GM12873 (cell line): ENCODE measurements around the gene ANKRD61.
A peak's percentile ranks its signal among the peaks of the same experiment; 100 is the strongest.

Source experiments
- TF ChIP-seq, protein P1 (sequence below): IDR thresholded peaks from 2 replicates; pipeline ENCODE4 v1.5.1; 2012; ENCODE audit warnings: low read depth, mild to moderate bottlenecking, moderate library complexity, low read length, control low read depth; ENCODE audit not compliant: insufficient read depth; ENCODE audit errors: missing control alignments

Gene ANKRD61

DNA sequence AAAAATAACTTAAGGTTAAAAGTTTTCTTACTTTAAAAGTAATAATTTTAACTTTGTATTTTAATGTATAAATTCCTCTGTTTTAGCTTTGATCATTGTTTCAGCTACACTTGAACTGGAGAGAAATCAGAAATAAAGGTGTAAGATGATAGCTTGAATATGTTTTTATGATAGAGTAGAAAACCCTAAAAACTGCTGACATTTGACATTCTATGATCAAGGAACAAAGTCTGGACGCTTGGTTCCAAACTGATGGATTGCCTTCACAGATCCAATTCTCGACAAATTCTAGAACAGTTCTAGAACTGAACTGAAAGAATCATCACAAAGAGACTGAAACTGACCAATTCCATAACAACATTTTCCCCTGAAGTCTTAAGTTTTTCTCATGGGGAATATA, at the start of gene ANKRD61:
TSS of gene ANKRD61 (plus strand) at position 389 of the 400 bp plus-strand sequence. CDS start at position 389, 0 bp downstream.
- TF ChIP-seq, protein P1, sequence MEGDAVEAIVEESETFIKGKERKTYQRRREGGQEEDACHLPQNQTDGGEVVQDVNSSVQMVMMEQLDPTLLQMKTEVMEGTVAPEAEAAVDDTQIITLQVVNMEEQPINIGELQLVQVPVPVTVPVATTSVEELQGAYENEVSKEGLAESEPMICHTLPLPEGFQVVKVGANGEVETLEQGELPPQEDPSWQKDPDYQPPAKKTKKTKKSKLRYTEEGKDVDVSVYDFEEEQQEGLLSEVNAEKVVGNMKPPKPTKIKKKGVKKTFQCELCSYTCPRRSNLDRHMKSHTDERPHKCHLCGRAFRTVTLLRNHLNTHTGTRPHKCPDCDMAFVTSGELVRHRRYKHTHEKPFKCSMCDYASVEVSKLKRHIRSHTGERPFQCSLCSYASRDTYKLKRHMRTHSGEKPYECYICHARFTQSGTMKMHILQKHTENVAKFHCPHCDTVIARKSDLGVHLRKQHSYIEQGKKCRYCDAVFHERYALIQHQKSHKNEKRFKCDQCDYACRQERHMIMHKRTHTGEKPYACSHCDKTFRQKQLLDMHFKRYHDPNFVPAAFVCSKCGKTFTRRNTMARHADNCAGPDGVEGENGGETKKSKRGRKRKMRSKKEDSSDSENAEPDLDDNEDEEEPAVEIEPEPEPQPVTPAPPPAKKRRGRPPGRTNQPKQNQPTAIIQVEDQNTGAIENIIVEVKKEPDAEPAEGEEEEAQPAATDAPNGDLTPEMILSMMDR: no peak

DNA sequence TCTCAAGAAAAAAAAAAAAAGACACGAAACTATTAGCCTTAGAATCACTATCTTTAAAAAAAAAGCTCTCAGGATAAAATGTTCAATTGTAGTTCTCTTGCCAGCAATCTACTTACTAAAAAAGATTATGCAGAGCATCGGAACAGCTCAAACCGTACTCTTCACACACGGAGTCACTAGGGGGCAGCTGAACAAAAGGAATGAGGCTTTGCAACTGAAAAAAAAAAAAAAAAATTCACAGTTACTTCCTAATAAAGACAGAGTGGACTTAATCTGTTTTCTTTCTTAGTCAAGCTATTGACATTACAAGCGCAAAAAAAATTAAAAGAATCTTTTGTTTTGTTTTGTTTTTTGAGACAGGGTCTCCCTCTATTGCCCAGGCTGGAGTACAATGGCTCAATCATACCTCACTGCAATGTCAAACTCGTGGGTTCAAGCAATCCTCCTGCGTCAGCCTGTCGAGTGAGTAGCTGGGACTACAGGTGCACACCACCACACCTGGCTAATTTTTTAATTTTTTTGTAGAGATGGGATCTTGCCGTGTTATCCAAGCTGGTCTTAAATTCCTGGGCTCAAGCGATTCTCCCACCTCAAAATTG, 33.9 kb upstream of the ANKRD61 start:
- TF ChIP-seq, protein P1: peak; percentile 54

DNA sequence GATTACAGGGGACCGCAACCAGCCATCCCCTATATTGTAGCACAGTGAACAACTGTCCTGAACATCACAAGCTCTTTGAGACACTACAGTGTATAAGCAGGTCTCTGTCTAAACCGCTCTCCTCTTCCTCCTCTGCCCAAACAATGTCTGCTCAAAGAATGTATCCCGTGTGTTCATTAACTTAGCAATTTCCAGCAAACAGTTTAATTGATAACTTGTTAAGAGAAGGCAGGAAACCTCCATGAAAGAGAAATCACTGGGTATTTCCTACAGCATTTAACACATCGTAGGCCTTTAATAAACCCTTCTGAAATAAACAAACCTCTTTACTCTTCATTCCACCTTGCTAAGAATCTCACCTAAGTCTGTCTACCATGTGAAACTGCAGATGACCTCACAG, 23.8 kb upstream of the ANKRD61 start:
- TF ChIP-seq, protein P1: no peak

DNA sequence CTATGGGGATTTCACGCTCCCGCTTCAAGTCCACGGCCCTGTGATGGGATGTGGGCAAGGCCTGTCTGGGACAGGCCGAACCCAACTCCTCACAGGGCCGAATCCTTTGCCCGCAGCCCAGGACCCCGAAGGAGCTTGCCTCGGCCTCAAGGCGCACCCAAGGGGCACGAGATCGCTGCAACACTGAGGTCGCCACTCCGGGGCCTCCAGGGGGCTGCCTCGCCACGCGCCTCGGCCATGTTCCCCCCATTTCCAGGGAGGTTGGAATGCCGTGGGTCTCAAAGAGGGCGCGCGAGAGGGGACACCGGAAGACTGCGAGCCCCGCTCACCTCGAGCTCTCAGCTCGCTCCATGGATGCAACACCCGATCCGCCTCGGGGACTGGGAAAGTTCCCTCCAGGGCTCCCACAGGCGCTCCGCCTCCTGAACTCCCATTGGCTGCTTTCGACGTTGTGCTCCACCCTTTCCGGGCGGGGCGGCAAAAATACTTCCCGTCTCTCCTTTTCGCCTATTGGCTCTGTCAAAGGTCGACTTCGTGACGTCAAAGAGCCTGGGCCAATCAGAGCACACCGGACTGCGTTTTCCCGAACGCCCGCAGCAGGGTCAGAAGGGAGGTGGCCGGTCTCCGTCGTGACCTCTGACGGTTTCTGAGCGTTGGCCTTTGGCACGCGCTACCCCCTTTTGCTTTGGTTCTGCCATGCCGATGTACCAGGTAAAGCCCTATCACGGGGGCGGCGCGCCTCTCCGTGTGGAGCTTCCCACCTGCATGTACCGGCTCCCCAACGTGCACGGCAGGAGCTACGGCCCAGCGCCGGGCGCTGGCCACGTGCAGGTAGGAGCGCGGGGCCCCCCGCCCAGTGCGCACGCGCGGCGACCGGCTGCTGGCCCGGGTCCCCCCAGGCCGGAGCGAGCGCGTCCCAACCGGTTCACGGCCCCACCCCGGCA, 22.2 kb upstream of the ANKRD61 start, which contains the start of the genes AIMP2 and PMS2:
TSS of gene AIMP2 (plus strand) at position 605 of the 944 bp plus-strand sequence. CDS start at position 697, 92 bp downstream.
TSS of gene PMS2 (minus strand) at position 382 of the 944 bp plus-strand sequence. CDS start at position 352, 30 bp downstream.
- TF ChIP-seq, protein P1: peak; percentile 30

DNA sequence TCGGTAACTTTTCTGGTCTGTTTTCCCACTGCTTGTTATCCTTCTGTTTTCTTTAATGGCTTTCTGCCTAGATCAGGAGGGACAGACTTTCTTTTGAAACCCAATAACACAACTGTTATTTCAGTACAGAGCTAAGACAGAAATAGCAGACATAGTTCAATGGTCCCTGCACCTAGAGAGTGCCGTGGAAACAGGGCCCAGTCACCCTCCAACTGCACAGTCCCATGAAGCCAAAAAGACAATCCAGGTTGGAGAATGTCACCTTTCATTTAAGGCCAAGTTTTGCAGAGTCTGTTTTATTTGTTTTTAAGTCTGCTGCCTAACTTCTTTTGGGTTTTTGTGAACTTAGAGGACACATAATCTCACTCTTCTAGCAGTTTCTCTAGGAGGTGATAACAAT, 19.6 kb upstream of the ANKRD61 start:
- TF ChIP-seq, protein P1: no peak

DNA sequence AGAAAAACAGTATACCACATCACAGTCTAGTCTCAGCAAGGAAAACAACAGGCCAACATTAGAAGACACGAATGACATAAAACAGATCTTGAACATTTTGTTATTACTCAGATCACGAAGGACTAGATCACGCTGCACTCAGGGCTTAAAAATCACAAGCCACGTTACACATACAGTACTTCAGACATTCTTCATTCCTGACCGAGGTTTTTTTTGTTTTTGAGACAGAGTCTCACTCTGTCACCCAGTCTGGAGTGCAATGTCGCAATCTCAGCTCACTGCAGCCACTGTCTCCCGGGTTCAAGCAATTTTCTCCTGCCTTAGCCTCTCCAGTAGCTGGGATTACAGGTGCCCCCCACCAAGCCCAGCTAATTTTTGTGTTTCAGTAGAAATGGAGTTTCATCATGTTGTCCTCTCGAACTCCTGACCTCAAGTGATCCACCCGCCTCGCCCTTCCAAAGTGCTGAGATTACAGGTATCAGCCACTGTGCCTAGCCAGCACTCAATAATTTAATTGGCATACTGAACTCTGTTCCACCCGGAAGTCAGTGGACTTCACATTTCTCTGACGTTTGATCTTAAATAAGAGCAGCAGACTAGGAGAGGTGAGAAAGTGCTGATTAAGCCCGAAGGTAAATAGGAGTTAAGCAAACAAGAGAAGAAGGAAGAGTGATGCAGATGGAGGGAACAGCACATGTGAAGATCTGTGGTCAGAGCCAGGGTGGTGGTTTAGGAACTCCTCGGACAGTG, 18.6 kb upstream of the ANKRD61 start:
- TF ChIP-seq, protein P1: no peak
